Activated CD8-positive, alpha-beta memory T cell treated with anti-CD3 and anti-CD28 coated beads, Interleukin-2, amount 10 ng/mL, durations not matched to agents 7 days and 5 days (primary cell): ENCODE results near the gene NLRP9. TPM values are rescaled to one million over a fixed set of nuclear protein-coding genes. Genes with fewer than 3 reads are reported as not detected.

ENCODE experiments used
- ATAC-seq: fragments of 150-1000 bp; cut with Tn5 transposase; one replicate; pipeline ENCODE4 v1.10.0; 2021; ENCODE audit warnings: moderate library complexity
- CTCF ChIA-PET: fragments of 350-600 bp; sonication (Branson Sonifier 250); formaldehyde crosslinking; loops from one replicate; lab custom pipeline; 2021; ENCODE audit warnings: antibody characterized with exemption; lab: Charles Lee
- DNase-seq: peaks from one replicate; pipeline ENCODE4 v3.0.0-alpha.2; 2020
- H3K27ac Mint-ChIP-seq: one replicate; pipeline ENCODE4 v1.8.0; 2021; ENCODE audit warnings: mild to moderate bottlenecking, mixed read lengths
- H3K27me3 Mint-ChIP-seq: one replicate; pipeline ENCODE4 v1.8.0; 2021; ENCODE audit warnings: mixed read lengths
- H3K36me3 Mint-ChIP-seq: one replicate; pipeline ENCODE4 v1.8.0; 2021; ENCODE audit warnings: mild to moderate bottlenecking, mixed read lengths
- H3K4me1 Mint-ChIP-seq: one replicate; pipeline ENCODE4 v1.8.0; 2021; ENCODE audit warnings: mixed read lengths
- H3K4me3 Mint-ChIP-seq: one replicate; pipeline ENCODE4 v1.8.0; 2021; ENCODE audit warnings: mild to moderate bottlenecking, moderate library complexity, mixed read lengths
- H3K9me3 Mint-ChIP-seq: one replicate; pipeline ENCODE4 v1.8.0; 2022; ENCODE audit warnings: low read depth, mixed read lengths
- total RNA-seq, 2 experiments: library from RNA; stranded (reverse); gene quantifications; one replicate each; pipeline ENCODE4 v1.2.3, GENCODE V29; 2021

The NLRP9 gene
- total RNA-seq, 2 experiments from 2014 or later = not detected

GRCh38 chr19:55669418-55670279 lies 68.6 kb downstream of the NLRP9 start:
- ATAC-seq (no peak), DNase-seq (no peak)
- Mint-ChIP-seq H3K27me3 (no peaks in the 10 kb centered on the region), H3K36me3 (peaks cover 41% of the 10 kb centered on the region), H3K4me1 (peaks cover 25% of the 10 kb centered on the region), H3K4me3 (no peak overlapping the region), H3K27ac (no peak overlapping the region), H3K9me3 (no peaks in the 10 kb centered on the region)
- CTCF ChIA-PET = interaction anchor here (1.0 kb wide), 1 partner anchor 202 kb away, joined by 3 read pairs; no protein-coding TSS in a partner anchor

- ATAC-seq (no peak), DNase-seq (no peak)
- Mint-ChIP-seq H3K36me3 (peaks cover 44% of the 10 kb centered on the region), H3K4me1 (peaks cover 20% of the 10 kb centered on the region), H3K4me3 (no peak overlapping the region), H3K27ac (no peak overlapping the region), H3K9me3 (no peaks in the 10 kb centered on the region), H3K27me3 (no peaks in the 10 kb centered on the region)
- CTCF ChIA-PET = interaction anchor here (0.6 to 1.3 kb wide), 3 partner anchors 14 to 201 kb away, joined by 3 to 4 read pairs (median 3); partner anchors contain the start of gene U2AF2
Observed at GRCh38 chr19:55668603-55669348, 69.4 kb downstream of the NLRP9 start.

GRCh38 chr19:55667958-55668357 lies 70.2 kb downstream of the NLRP9 start:
- Mint-ChIP-seq H3K4me1 (peaks cover 16% of the 10 kb centered on the region), H3K4me3 (no peak overlapping the region), H3K36me3 (peaks cover 48% of the 10 kb centered on the region), H3K27me3 (no peaks in the 10 kb centered on the region), H3K27ac (no peak overlapping the region), H3K9me3 (no peaks in the 10 kb centered on the region)
- CTCF ChIA-PET = interaction anchor here (1.3 kb wide), 1 partner anchor 13 kb away, joined by 4 read pairs; the partner anchor contains the start of gene U2AF2
- no peak for DNase-seq
- ATAC-seq = no peak

- Mint-ChIP-seq H3K36me3 (peaks cover 53% of the 10 kb centered on the region), H3K27me3 (no peaks in the 10 kb centered on the region), H3K4me3 (no peak overlapping the region), H3K27ac (no peak overlapping the region), H3K4me1 (peaks cover 19% of the 10 kb centered on the region), H3K9me3 (no peaks in the 10 kb centered on the region)
- no peak for ATAC-seq
- CTCF ChIA-PET = interaction anchor here (1.3 kb wide), 1 partner anchor 13 kb away, joined by 4 read pairs; the partner anchor contains the start of gene U2AF2
- no peak for DNase-seq
Observed at GRCh38 chr19:55667511-55667910, 70.7 kb downstream of the NLRP9 start.

GRCh38 chr19:55667006-55667381 lies 71.2 kb downstream of the NLRP9 start:
- Mint-ChIP-seq H3K9me3 (no peaks in the 10 kb centered on the region), H3K27ac (no peak overlapping the region), H3K36me3 (peaks cover 51% of the 10 kb centered on the region), H3K4me3 (no peak overlapping the region), H3K4me1 (peaks cover 15% of the 10 kb centered on the region), H3K27me3 (no peaks in the 10 kb centered on the region)
- CTCF ChIA-PET = no interaction called here
- ATAC-seq = no peak
- no peak for DNase-seq

- Mint-ChIP-seq H3K9me3 (no peaks in the 10 kb centered on the region), H3K27ac (no peak overlapping the region), H3K36me3 (peaks cover 55% of the 10 kb centered on the region), H3K27me3 (no peaks in the 10 kb centered on the region), H3K4me3 (no peak overlapping the region), H3K4me1 (peaks cover 19% of the 10 kb centered on the region)
- CTCF ChIA-PET = no interaction called here
- no peak for DNase-seq
- no peak for ATAC-seq
Observed at GRCh38 chr19:55666343-55667005, 71.7 kb downstream of the NLRP9 start.

- Mint-ChIP-seq H3K9me3 (no peaks in the 10 kb centered on the region), H3K4me1 (peaks cover 16% of the 10 kb centered on the region), H3K27me3 (no peaks in the 10 kb centered on the region), H3K27ac (no peak overlapping the region), H3K4me3 (no peak overlapping the region), H3K36me3 (peaks cover 57% of the 10 kb centered on the region)
- no peak for ATAC-seq
- CTCF ChIA-PET = interaction anchor here (1.0 kb wide), 1 partner anchor 31 kb away, joined by 3 read pairs; no protein-coding TSS in a partner anchor
- no peak for DNase-seq
Observed at GRCh38 chr19:55663846-55664536, 74.2 kb downstream of the NLRP9 start.

GRCh38 chr19:55661826-55662225 lies 76.4 kb downstream of the NLRP9 start:
- H3K4me1 Mint-ChIP-seq = peaks cover 36% of the 10 kb centered on the region
- no peaks in the 10 kb centered on the region for H3K9me3 Mint-ChIP-seq
- H3K36me3 Mint-ChIP-seq = peaks cover 63% of the 10 kb centered on the region
- no peak overlapping the region for H3K4me3 Mint-ChIP-seq
- H3K27ac Mint-ChIP-seq = no peak overlapping the region
- CTCF ChIA-PET = no interaction called here
- no peaks in the 10 kb centered on the region for H3K27me3 Mint-ChIP-seq
- ATAC-seq (no peak), DNase-seq (no peak)

GRCh38 chr19:55660991-55661390 lies 77.2 kb downstream of the NLRP9 start:
- no peak overlapping the region for H3K4me3 Mint-ChIP-seq
- CTCF ChIA-PET = no interaction called here
- no peak for DNase-seq
- H3K27ac Mint-ChIP-seq = no peak overlapping the region
- H3K4me1 Mint-ChIP-seq = peaks cover 44% of the 10 kb centered on the region
- H3K36me3 Mint-ChIP-seq = peaks cover 67% of the 10 kb centered on the region
- no peak for ATAC-seq
- no peaks in the 10 kb centered on the region for H3K9me3 Mint-ChIP-seq
- no peaks in the 10 kb centered on the region for H3K27me3 Mint-ChIP-seq

- DNase-seq = no peak
- Mint-ChIP-seq H3K9me3 (no peaks in the 10 kb centered on the region), H3K27ac (no peak overlapping the region), H3K4me3 (no peak overlapping the region), H3K4me1 (peaks cover 46% of the 10 kb centered on the region), H3K36me3 (peaks cover 69% of the 10 kb centered on the region), H3K27me3 (no peaks in the 10 kb centered on the region)
- CTCF ChIA-PET = no interaction called here
- ATAC-seq = no peak
Observed at GRCh38 chr19:55660404-55660803, 77.8 kb downstream of the NLRP9 start.

GRCh38 chr19:55659822-55660221 lies 78.4 kb downstream of the NLRP9 start:
- Mint-ChIP-seq H3K9me3 (no peaks in the 10 kb centered on the region), H3K27me3 (no peaks in the 10 kb centered on the region), H3K36me3 (peaks cover 68% of the 10 kb centered on the region), H3K4me1 (peaks cover 46% of the 10 kb centered on the region), H3K27ac (peak overlapping the region; percentile 68), H3K4me3 (no peak overlapping the region)
- DNase-seq = no peak
- CTCF ChIA-PET = no interaction called here
- ATAC-seq = no peak

GRCh38 chr19:55658846-55659459 lies 79.2 kb downstream of the NLRP9 start:
- ATAC-seq = no peak
- Mint-ChIP-seq H3K4me1 (peaks cover 46% of the 10 kb centered on the region), H3K4me3 (peak overlapping the region; percentile 1), H3K27me3 (no peaks in the 10 kb centered on the region), H3K27ac (peak overlapping the region; percentile 68), H3K36me3 (peaks cover 62% of the 10 kb centered on the region), H3K9me3 (no peaks in the 10 kb centered on the region)
- DNase-seq = no peak
- CTCF ChIA-PET = no interaction called here
